Ovary (tissue), 9 donors: ENCODE measurements around the gene RBM8A. TPM values are rescaled to one million over a fixed set of nuclear protein-coding genes. Genes with fewer than 3 reads are reported as not detected.

Source experiments
- DNase-seq, 5 donors: peaks; one replicate each; pipeline ENCODE4 v3.0.0-alpha.2; 2019 to 2020
- H3K27ac ChIP-seq, 2 donors: fragments of 200-600 bp; one replicate each; pipeline versions ENCODE4 v1.5.1 to v1.8.0; 2019 to 2022
- H3K27me3 ChIP-seq: fragments of 200-600 bp; one replicate; pipeline ENCODE4 v1.8.0; 2022
- H3K36me3 ChIP-seq: fragments of 200-600 bp; sonication (generic); one replicate; pipeline ENCODE4 v1.5.1; 2019
- H3K4me1 ChIP-seq: one replicate; pipeline ENCODE4 v1.8.1; 2013; ENCODE audit warnings: mild to moderate bottlenecking, moderate library complexity; ENCODE audit not compliant: insufficient read depth
- H3K4me3 ChIP-seq: fragments of 200-600 bp; sonication (generic); one replicate; pipeline ENCODE4 v1.5.1; 2017
- H3K9me3 ChIP-seq, 2 donors: fragments of 200-600 bp in 1 of 2; sonication (generic) in 1 of 2; one replicate each; pipeline versions ENCODE4 v1.5.1 to v1.8.1; 2013 to 2019; ENCODE audit warnings: mild to moderate bottlenecking in 1 of 2, moderate library complexity in 1 of 2
- CTCF ChIP-seq, 3 donors: fragments of 450-650 bp in 2 of 3; fragments of 200-600 bp in 1 of 3; IDR thresholded peaks; one replicate each; pipeline versions ENCODE4 v1.5.1 to v1.8.0; 2016 to 2022; ENCODE audit warnings: antibody characterized with exemption in 3 of 3, mild to moderate bottlenecking in 1 of 3
- POLR2A ChIP-seq: fragments of 450-650 bp; IDR thresholded peaks from one replicate; pipeline ENCODE4 v1.6.1; 2017; ENCODE audit warnings: antibody characterized with exemption, mild to moderate bottlenecking, moderate library complexity
- WGBS, 3 donors: extraction: QIAGEN DNeasy Blood & Tissue Kit in 1 of 3; methylation state at CpG; one replicate each; pipeline versions ENCODE4 v1.1.5 to v1.1.7; 2013 to 2017; 5-methylcytosine and 5-hydroxymethylcytosine counted together
- intact Hi-C, 4 donors: fragments of 100-400 bp; cut with DNase I; formaldehyde crosslinking; loops; one replicate each; pipeline versions ENCODE4 v1.11.0 to v1.15.1; 2022 to 2023
- polyA plus RNA-seq, 2 donors: library from polyadenylated mRNA; stranded (reverse); fragments of 200-250 nt in 1 of 2; fragments of 350-450 nt in 1 of 2; fragmentation: Illumina TruSeq in 1 of 2; extraction: RNeasy Lipid Tissue Mini Kit (QIAGEN cat#74804) in 1 of 2; gene quantifications; one replicate each; pipeline ENCODE4 v1.2.3, GENCODE V29; 2013 to 2014
- total RNA-seq, 7 donors: library from RNA; depleted of rRNA in 2 of 7; stranded (reverse); fragments of >200 nt in 2 of 7; fragmentation: NEBNext Ultra II Directional in 3 of 7; extraction: Animal tissue kit (Norgen Biotek cat#: 25700) in 3 of 7; gene quantifications; one replicate each; pipeline versions ENCODE4 v1.1.0 to v1.2.4, GENCODE V29; 2016 to 2023
- donor health status: DM: no; HTN: no; CAD: no; lungs with moderate emphysema.
- donor health status: DM: no; HTN: no; CAD: no.
- donor health status: Bipolar disorder and iron deficiency.
- donor health status: DM: yes; HTN: yes; CAD: no.
- donor health status: DM: no; HTN: no; CAD: no.
- donor health status: DM: yes; HTN: yes; CAD: no.

Gene RBM8A
- total and polyA plus RNA-seq, 9 donors: 84.4 to 127 (median 107) TPM

DNA sequence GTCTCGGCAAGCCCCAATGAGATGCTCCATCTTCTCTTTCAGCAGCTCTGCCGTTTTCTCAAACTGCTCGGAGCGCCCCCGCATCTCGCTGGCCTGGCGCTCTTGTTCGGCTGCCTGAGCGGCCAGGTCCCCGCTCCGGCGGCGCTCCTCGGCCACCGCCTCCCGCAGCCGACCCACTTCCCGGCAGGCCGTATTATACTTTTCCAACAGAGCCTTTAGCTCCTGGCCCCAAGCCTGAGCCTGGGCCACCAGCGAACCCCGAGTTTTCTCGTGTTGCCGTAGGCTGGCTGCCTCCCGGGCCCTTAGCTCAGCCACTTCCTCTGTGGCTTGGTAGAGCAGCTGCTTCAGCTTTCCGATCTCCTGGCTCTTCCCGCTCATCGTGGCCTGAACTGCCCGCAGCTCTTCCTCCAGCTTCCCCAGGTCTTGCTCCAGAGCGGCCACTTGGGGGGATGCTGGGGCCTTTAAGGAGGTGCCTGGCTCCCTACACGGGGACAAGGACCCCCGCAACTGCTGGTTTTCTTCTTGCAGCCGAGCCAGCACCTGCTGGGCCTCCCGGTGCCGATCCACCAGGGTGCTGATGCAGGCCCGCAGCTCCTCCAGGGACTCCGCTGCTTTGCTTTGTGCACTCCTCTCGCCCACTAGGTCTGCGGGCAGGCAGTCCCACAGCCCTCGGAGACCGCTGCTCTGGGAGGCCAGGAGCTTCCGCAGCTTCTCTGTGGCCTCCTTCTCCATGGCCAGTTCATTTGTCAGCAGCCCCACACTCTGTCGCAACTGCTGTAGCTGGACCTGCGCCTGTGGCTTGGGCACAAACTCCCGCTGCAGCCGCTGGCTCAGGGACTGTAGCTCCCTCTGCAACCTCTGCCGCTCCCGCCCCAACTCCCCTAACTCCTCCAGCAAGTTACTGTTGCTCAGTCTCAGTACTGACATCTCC is 55.0 kb downstream of the RBM8A start:
- 11 to 26% (median 18%) methylated on average over 44 to 47 of the region's 47 CpGs for WGBS, 3 donors
- TF ChIP-seq POLR2A (no peak), CTCF (IDR thresholded peaks at IDR 0.05) (peak in 1 of 3 donors; percentile 11)
- intact Hi-C loops: no loop called here
- peak overlapping the region; percentile 86 to 93 for H3K27ac ChIP-seq
- H3K27me3 ChIP-seq: no peaks in the 10 kb centered on the region
- peak in 4 of 5 donors; percentile 52 to 68 (median 60) for DNase-seq
- H3K36me3 ChIP-seq: no peaks in the 10 kb centered on the region
- peaks cover 3% of the 10 kb centered on the region for H3K4me1 ChIP-seq
- H3K4me3 ChIP-seq: peak overlapping the region; percentile 43
- H3K9me3 ChIP-seq: no peaks in the 10 kb centered on the region

Other genes starting within 250 kb of the RBM8A start
- gene PDZK1, start 220.1 kb downstream of the RBM8A start, total RNA-seq: 1 to 10 TPM in 1 of 7 donors, under 1 TPM in 4, not detected in 2; 0.36 to 2.0 (median 0.83) TPM
- gene PDZK1, start 220.1 kb downstream of the RBM8A start, polyA plus RNA-seq: 10 to 100 TPM in 1 of 2 donors, under 1 TPM in 1; 0.21 to 13.4 TPM
- under 1 TPM in 3 of 7 donors, not detected in 4; 0.15 to 0.25 (median 0.20) TPM for gene CD160, start 208.0 kb downstream of the RBM8A start, total RNA-seq
- 1 to 10 TPM in 1 of 2 donors, under 1 TPM in 1; 0.10 to 1.9 TPM for gene CD160, start 208.0 kb downstream of the RBM8A start, polyA plus RNA-seq
- gene RNF115, start 103.4 kb downstream of the RBM8A start, total RNA-seq: 10 to 100 TPM in 6 of 7 donors, 1 to 10 TPM in 1; 9.9 to 15.5 (median 12.2) TPM
- 10 to 100 TPM in 1 of 2 donors, 1 to 10 TPM in 1; 7.8 to 27.9 TPM for gene RNF115, start 103.4 kb downstream of the RBM8A start, polyA plus RNA-seq
- 10 to 100 TPM; 25.8 to 32.5 (median 27.0) TPM for gene POLR3C, start 103.3 kb downstream of the RBM8A start, total RNA-seq
- 10 to 100 TPM; 21.1 to 41.9 TPM for gene POLR3C, start 103.3 kb downstream of the RBM8A start, polyA plus RNA-seq
- 1 to 10 TPM; 2.3 to 5.1 (median 2.9) TPM for gene NUDT17, start 81.9 kb downstream of the RBM8A start, total RNA-seq
- gene NUDT17, start 81.9 kb downstream of the RBM8A start, polyA plus RNA-seq: 1 to 10 TPM; 3.9 to 4.8 TPM
- gene PIAS3, start 68.4 kb downstream of the RBM8A start, total RNA-seq: 10 to 100 TPM; 22.9 to 64.1 (median 40.1) TPM
- gene PIAS3, start 68.4 kb downstream of the RBM8A start, polyA plus RNA-seq: 10 to 100 TPM; 30.5 to 33.8 TPM
- gene ANKRD35, start 41.6 kb downstream of the RBM8A start, total RNA-seq: 1 to 10 TPM; 2.1 to 6.5 (median 3.0) TPM
- 1 to 10 TPM; 2.6 to 2.8 TPM for gene ANKRD35, start 41.6 kb downstream of the RBM8A start, polyA plus RNA-seq
- gene ITGA10, start 17.4 kb downstream of the RBM8A start, total RNA-seq: 1 to 10 TPM; 1.5 to 4.8 (median 2.8) TPM
- 1 to 10 TPM; 2.5 to 4.5 TPM for gene ITGA10, start 17.4 kb downstream of the RBM8A start, polyA plus RNA-seq
- gene PEX11B, start 8.8 kb downstream of the RBM8A start, total RNA-seq: 10 to 100 TPM; 18.2 to 30.3 (median 26.9) TPM
- 10 to 100 TPM; 22.1 to 44.4 TPM for gene PEX11B, start 8.8 kb downstream of the RBM8A start, polyA plus RNA-seq
- gene LIX1L, start 30.5 kb upstream of the RBM8A start, total RNA-seq: 100 to 1,000 TPM in 1 of 7 donors, 10 to 100 TPM in 6; 37.9 to 102 (median 73.9) TPM
- gene LIX1L, start 30.5 kb upstream of the RBM8A start, polyA plus RNA-seq: 10 to 100 TPM; 28.7 to 52.6 TPM
- gene ANKRD34A, start 37.1 kb upstream of the RBM8A start, total RNA-seq: 1 to 10 TPM in 6 of 7 donors, under 1 TPM in 1; 0.48 to 5.2 (median 3.1) TPM
- gene ANKRD34A, start 37.1 kb upstream of the RBM8A start, polyA plus RNA-seq: under 1 TPM; 0.50 to 0.62 TPM
- 10 to 100 TPM; 16.7 to 27.9 (median 23.4) TPM for gene POLR3GL, start 37.2 kb upstream of the RBM8A start, total RNA-seq
- 10 to 100 TPM; 40.6 to 51.4 TPM for gene POLR3GL, start 37.2 kb upstream of the RBM8A start, polyA plus RNA-seq
- 1,000 to 10,000 TPM in 1 of 7 donors, 100 to 1,000 TPM in 6; 335 to 1,406 (median 617) TPM for gene TXNIP, start 69.1 kb upstream of the RBM8A start, total RNA-seq
- 1,000 to 10,000 TPM in 1 of 2 donors, 100 to 1,000 TPM in 1; 570 to 1,154 TPM for gene TXNIP, start 69.1 kb upstream of the RBM8A start, polyA plus RNA-seq
- not detected for gene HJV, start 94.3 kb upstream of the RBM8A start, total RNA-seq
- gene HJV, start 94.3 kb upstream of the RBM8A start, polyA plus RNA-seq: not detected
- 1 to 10 TPM in 6 of 7 donors, under 1 TPM in 1; 0.57 to 4.7 (median 2.6) TPM for gene NBPF10, start 217.3 kb upstream of the RBM8A start, total RNA-seq
- gene NBPF10, start 217.3 kb upstream of the RBM8A start, polyA plus RNA-seq: 1 to 10 TPM; 1.2 to 2.9 TPM